A549 treated with CpdA at 1 μM for 4 hours (cell line): ENCODE data around the gene FGF8. TPM values are rescaled to one million over a fixed set of nuclear protein-coding genes. Genes with fewer than 3 reads are reported as not detected.

Source experiments
- total RNA-seq: library from RNA; stranded (reverse); fragments of 200-300 nt; extraction: Qiagen RNA extraction; gene quantifications from 5 replicates; pipeline ENCODE4 v1.2.3, GENCODE V29; 2022; ENCODE audit warnings: low read depth

Gene FGF8, protein sequence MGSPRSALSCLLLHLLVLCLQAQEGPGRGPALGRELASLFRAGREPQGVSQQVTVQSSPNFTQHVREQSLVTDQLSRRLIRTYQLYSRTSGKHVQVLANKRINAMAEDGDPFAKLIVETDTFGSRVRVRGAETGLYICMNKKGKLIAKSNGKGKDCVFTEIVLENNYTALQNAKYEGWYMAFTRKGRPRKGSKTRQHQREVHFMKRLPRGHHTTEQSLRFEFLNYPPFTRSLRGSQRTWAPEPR
- 0.09 to 0.27 TPM in 2 of 5 replicates, not detected in the others for total RNA-seq

GRCh38 chr10:101775273-101776160 lies at the start of gene FGF8:
Gene FGF8 (minus strand): TSS chr10:101776114. CDS start chr10:101775900, 214 bp downstream.

GRCh38 chr10:101818119-101818871 lies 42.4 kb upstream of the FGF8 start, which contains the start of gene OGA:
Gene OGA (minus strand): TSS chr10:101818444. CDS start chr10:101818022, 422 bp downstream.

DNA sequence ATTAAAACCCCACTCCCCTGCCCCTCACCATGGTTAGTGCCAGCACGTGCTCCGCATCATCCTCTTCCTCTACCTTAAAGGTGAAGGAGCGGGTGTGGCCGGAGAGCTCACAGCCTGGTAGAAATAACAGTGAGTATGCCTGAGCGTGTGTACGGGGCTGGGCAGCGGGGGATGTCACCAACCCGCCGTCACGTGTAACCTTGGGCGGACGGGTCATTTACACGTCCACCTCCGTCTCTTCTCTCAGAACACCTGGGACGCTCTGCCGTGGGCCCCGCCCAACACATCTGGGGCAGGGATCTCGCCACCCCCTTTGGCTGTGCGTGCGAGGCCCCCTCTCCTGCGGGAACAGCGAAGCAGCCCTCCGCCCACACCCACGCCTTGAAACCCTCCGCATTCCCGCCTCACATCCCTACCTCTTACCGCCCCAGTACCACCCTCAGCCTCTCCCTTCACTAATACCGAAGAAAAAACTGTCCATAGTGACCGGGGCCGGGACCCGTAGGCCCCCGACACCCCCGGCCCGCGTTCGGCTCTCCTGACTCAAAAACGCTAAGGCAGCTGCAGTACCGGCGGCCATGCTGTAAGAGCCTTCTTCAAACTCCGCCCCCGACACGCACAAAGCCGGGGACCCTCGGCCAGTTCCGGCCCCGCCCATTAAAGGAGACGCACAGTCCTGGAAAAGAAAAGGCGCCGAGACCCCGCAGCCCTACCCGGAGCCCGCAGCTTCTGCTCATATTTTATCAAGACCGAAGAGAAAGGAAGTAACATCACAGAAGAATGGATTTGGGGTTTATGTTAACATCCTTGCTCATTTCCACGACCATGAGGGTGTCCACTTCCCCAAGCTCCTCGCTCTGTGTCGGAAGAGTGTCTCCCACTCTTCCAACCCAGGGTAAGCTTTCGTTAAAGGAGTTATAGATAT lies 7.2 kb upstream of the FGF8 start, which contains the start of gene NPM3:
TSS of gene NPM3 (minus strand) at position 636 of the 925 bp plus-strand sequence. CDS start at position 580, 56 bp downstream.

Other genes with a start within 250 kb of the FGF8 start
- 13.0 to 18.7 TPM (median 15.8 TPM) in 5 replicates for gene POLL, start 187.9 kb downstream of the FGF8 start, total RNA-seq
- gene DPCD, start 187.8 kb downstream of the FGF8 start, total RNA-seq = 31.8 to 38.8 TPM (median 34.4 TPM) in 5 replicates
- 18.0 to 23.6 TPM (median 21.2 TPM) in 5 replicates for gene FBXW4, start 80.9 kb downstream of the FGF8 start, total RNA-seq
- gene NPM3, start 7.3 kb upstream of the FGF8 start, total RNA-seq = 99.8 to 127 TPM (median 116 TPM) in 5 replicates
- gene OGA, start 42.3 kb upstream of the FGF8 start, total RNA-seq = 59.3 to 95.2 TPM (median 67.7 TPM) in 5 replicates
- gene KCNIP2, start 67.7 kb upstream of the FGF8 start, total RNA-seq = 0.43 to 1.3 TPM (median 0.76 TPM) in 5 replicates